Measurements from ENCODE around the gene PCBP3. TPM values are rescaled to one million over a fixed set of nuclear protein-coding genes. Genes with fewer than 3 reads are reported as not detected.

The PCBP3 gene
- polyA plus RNA-seq, 1 donor (not counting 4 experiments of a cell fraction or from before 2014, with no cell fraction given): 0.25 TPM

DNA sequence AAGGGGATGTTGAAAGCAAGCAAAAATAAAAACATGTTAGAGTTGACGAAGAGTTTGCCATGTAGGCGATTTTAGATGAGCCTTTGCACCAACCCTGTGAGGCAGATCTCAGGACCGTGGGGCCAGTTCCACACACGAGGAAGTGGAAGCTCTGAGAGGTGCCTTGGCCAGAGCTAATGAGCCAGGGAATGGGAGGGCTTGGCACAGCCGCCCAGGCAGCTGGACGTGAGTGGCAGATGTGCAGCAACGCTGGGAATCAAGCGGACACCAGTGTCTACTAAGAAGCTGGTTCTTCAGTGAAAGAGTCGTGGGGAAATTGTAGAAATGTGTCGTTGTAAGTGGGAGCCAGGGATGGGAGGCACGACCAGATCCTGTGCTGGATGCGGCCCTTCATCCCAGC, 279.1 kb downstream of the PCBP3 start:
- no peak for FAIRE-seq
- Histone ChIP-seq H3K9ac (ENCODE audit: control insufficient read depth, extremely low read depth, insufficient read depth, low read length) (no peak overlapping the region), H3K4me3 (ENCODE audit: control insufficient read depth in 2 of 3, extremely low read depth in 1 of 3, insufficient read depth in 2 of 3, low read depth in 1 of 3, low read length in 3 of 3) (no peak overlapping the region), H3K4me1 (ENCODE audit: control insufficient read depth, extremely low read depth, insufficient read depth, low read length) (no peaks in the 10 kb centered on the region), H3K27ac (ENCODE audit: control insufficient read depth, insufficient read depth, low read length) (no peak overlapping the region), H3K9me1 (ENCODE audit: control insufficient read depth, extremely low read depth, insufficient read depth, low read length) (no peaks in the 10 kb centered on the region), H3K27me3 (ENCODE audit: control insufficient read depth, extremely low read depth, insufficient read depth, low read length) (no peaks in the 10 kb centered on the region), H3K36me3 (ENCODE audit: control insufficient read depth in 2 of 2, extremely low read depth in 1 of 2, insufficient read depth in 2 of 2, low read length in 2 of 2) (no peaks in the 10 kb centered on the region), H2AFZ (ENCODE audit: control insufficient read depth, low read length) (no peak overlapping the region), H3K79me2 (ENCODE audit: control insufficient read depth, insufficient read depth, low read length) (no peaks in the 10 kb centered on the region), H3K4me2 (ENCODE audit: control insufficient read depth, extremely low read depth, insufficient read depth, low read depth, low read length) (no peak overlapping the region), H3K9me3 (ENCODE audit: control insufficient read depth, low read depth, low read length) (peaks cover 2% of the 10 kb centered on the region), H4K20me1 (ENCODE audit: control insufficient read depth, extremely low read depth, insufficient read depth, low read length) (no peaks in the 10 kb centered on the region)
- no peak for DNase-seq (ENCODE audit: low read depth, low spot score)
- dilution Hi-C loops (cut with MboI; ENCODE audit: extremely low pct_ligation_motif_present, low sequenced_read_pairs): no loop called here
- TF ChIP-seq, protein P1, sequence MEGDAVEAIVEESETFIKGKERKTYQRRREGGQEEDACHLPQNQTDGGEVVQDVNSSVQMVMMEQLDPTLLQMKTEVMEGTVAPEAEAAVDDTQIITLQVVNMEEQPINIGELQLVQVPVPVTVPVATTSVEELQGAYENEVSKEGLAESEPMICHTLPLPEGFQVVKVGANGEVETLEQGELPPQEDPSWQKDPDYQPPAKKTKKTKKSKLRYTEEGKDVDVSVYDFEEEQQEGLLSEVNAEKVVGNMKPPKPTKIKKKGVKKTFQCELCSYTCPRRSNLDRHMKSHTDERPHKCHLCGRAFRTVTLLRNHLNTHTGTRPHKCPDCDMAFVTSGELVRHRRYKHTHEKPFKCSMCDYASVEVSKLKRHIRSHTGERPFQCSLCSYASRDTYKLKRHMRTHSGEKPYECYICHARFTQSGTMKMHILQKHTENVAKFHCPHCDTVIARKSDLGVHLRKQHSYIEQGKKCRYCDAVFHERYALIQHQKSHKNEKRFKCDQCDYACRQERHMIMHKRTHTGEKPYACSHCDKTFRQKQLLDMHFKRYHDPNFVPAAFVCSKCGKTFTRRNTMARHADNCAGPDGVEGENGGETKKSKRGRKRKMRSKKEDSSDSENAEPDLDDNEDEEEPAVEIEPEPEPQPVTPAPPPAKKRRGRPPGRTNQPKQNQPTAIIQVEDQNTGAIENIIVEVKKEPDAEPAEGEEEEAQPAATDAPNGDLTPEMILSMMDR (optimal IDR thresholded peaks at IDR 0.05 in 1 of 3, IDR thresholded peaks at IDR 0.05 in 1 of 3, conservative IDR thresholded peaks at IDR 0.05 in 1 of 3; ENCODE audit: extremely low read depth in 1 of 3, insufficient read depth in 2 of 3, low read length in 3 of 3): no peak
- no peak for TF ChIP-seq EZH2 (IDR thresholded peaks at IDR 0.05; ENCODE audit: low read length)

DNA sequence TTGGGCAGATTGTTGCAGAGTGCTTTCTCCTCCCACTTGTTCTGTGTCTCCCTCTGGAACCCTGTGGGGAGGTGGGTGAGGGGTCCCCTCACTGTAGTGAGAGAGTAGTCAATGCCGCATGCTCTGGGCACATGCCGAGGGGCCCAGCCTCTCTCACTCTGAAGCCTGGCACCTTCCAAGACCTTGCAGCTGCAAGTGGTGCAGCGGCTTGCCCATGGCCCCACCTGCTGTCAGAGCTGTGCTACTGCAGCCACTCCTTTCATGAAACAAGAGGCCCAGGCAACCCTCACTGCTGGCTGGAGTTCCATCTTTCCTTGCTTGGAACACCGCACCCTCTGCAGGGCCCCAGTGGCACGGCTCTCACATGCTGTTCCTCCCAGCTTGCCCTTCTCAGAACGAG, 279.6 kb downstream of the PCBP3 start:
- Histone ChIP-seq H3K9ac (ENCODE audit: control insufficient read depth, extremely low read depth, insufficient read depth, low read length) (no peak overlapping the region), H3K27me3 (ENCODE audit: control insufficient read depth, extremely low read depth, insufficient read depth, low read length) (no peaks in the 10 kb centered on the region), H3K9me3 (ENCODE audit: control insufficient read depth, low read depth, low read length) (peaks cover 2% of the 10 kb centered on the region), H3K4me3 (ENCODE audit: control insufficient read depth in 2 of 3, extremely low read depth in 1 of 3, insufficient read depth in 2 of 3, low read depth in 1 of 3, low read length in 3 of 3) (no peak overlapping the region), H3K36me3 (ENCODE audit: control insufficient read depth in 2 of 2, extremely low read depth in 1 of 2, insufficient read depth in 2 of 2, low read length in 2 of 2) (no peaks in the 10 kb centered on the region), H4K20me1 (ENCODE audit: control insufficient read depth, extremely low read depth, insufficient read depth, low read length) (no peaks in the 10 kb centered on the region), H2AFZ (ENCODE audit: control insufficient read depth, low read length) (no peak overlapping the region), H3K9me1 (ENCODE audit: control insufficient read depth, extremely low read depth, insufficient read depth, low read length) (no peaks in the 10 kb centered on the region), H3K79me2 (ENCODE audit: control insufficient read depth, insufficient read depth, low read length) (no peaks in the 10 kb centered on the region), H3K27ac (ENCODE audit: control insufficient read depth, insufficient read depth, low read length) (no peak overlapping the region), H3K4me1 (ENCODE audit: control insufficient read depth, extremely low read depth, insufficient read depth, low read length) (no peaks in the 10 kb centered on the region), H3K4me2 (ENCODE audit: control insufficient read depth, extremely low read depth, insufficient read depth, low read depth, low read length) (no peak overlapping the region)
- no peak for TF ChIP-seq EZH2 (IDR thresholded peaks at IDR 0.05; ENCODE audit: low read length)
- TF ChIP-seq, protein P1 (optimal IDR thresholded peaks at IDR 0.05 in 1 of 3, IDR thresholded peaks at IDR 0.05 in 1 of 3, conservative IDR thresholded peaks at IDR 0.05 in 1 of 3; ENCODE audit: extremely low read depth in 1 of 3, insufficient read depth in 2 of 3, low read length in 3 of 3): peak; percentile 93 to 97 (median 93)
- no peak for FAIRE-seq
- dilution Hi-C loops (cut with MboI; ENCODE audit: extremely low pct_ligation_motif_present, low sequenced_read_pairs): no loop called here
- DNase-seq (ENCODE audit: low read depth, low spot score): peak; percentile 25
